Common myeloid progenitor, CD34-positive (primary cell): ENCODE data around the gene MYLK.

Experiments
- CTCF ChIA-PET: fragments of 350-600 bp; sonication (Branson Sonifier 250); formaldehyde crosslinking; loops from one replicate; lab custom pipeline; 2021; ENCODE audit warnings: antibody characterized with exemption; lab: Charles Lee
- POLR2A ChIA-PET: fragments of 350-600 bp; sonication (Branson Sonifier 250); formaldehyde crosslinking; loops from one replicate; lab custom pipeline; 2021; ENCODE audit warnings: antibody characterized with exemption; lab: Charles Lee
- DNase-seq, 3 donors: peaks; one replicate each; pipeline versions ENCODE4 v3.0.0 to v3.0.0-alpha.2; 2013
- H3K27ac ChIP-seq, 2 experiments: 1 replicate in 1 of 2; 2 replicates in 1 of 2; pipeline ENCODE4 v1.7.0; 2013; ENCODE audit warnings: inconsistent platforms in 2 of 2, low read length in 2 of 2, mild to moderate bottlenecking in 2 of 2, low read depth in 1 of 2, moderate library complexity in 1 of 2; ENCODE audit not compliant: severe bottlenecking in 2 of 2, insufficient read depth in 1 of 2, poor library complexity in 1 of 2
- H3K27me3 ChIP-seq, 5 experiments: replicated peaks in 2 of 5; 1 replicate in 3 of 5; 2 replicates in 2 of 5; pipeline versions ENCODE4 v1.6.1 to v1.7.0; 2013; ENCODE audit warnings: low read length in 4 of 5, mild to moderate bottlenecking in 2 of 5, moderate library complexity in 2 of 5, inconsistent platforms in 1 of 5; ENCODE audit not compliant: insufficient read depth in 5 of 5, control insufficient read depth in 4 of 5
- H3K36me3 ChIP-seq, 4 experiments: 1 replicate in 2 of 4; 2 replicates in 2 of 4; pipeline versions ENCODE4 v1.6.1 to v1.7.0; 2013; ENCODE audit warnings: low read length in 3 of 4, control low read depth in 1 of 4, mild to moderate bottlenecking in 1 of 4; ENCODE audit not compliant: control insufficient read depth in 4 of 4, insufficient read depth in 4 of 4
- H3K4me1 ChIP-seq, 4 experiments: 1 replicate in 3 of 4; 2 replicates in 1 of 4; pipeline versions ENCODE4 v1.6.1 to v1.7.1; 2013; ENCODE audit warnings: low read length in 3 of 4, mild to moderate bottlenecking in 3 of 4, control low read depth in 1 of 4, inconsistent platforms in 1 of 4, moderate library complexity in 1 of 4; ENCODE audit not compliant: control insufficient read depth in 4 of 4, insufficient read depth in 4 of 4; ENCODE audit errors: control extremely low read depth in 1 of 4
- H3K4me3 ChIP-seq, 7 experiments: 1 replicate in 4 of 7; 2 replicates in 3 of 7; pipeline versions ENCODE4 v1.5.1 to v1.7.0; 2013; ENCODE audit warnings: mild to moderate bottlenecking in 7 of 7, low read length in 6 of 7, moderate library complexity in 6 of 7, inconsistent platforms in 2 of 7, low read depth in 2 of 7, control low read depth in 1 of 7; ENCODE audit not compliant: insufficient read depth in 4 of 7, control insufficient read depth in 1 of 7; ENCODE audit errors: extremely low read depth in 1 of 7
- H3K9me3 ChIP-seq, 5 experiments: 1 replicate in 4 of 5; 2 replicates in 1 of 5; pipeline versions ENCODE4 v1.6.1 to v1.7.1; 2013; ENCODE audit warnings: low read length in 4 of 5, mild to moderate bottlenecking in 2 of 5, inconsistent platforms in 1 of 5, low read depth in 1 of 5, moderate library complexity in 1 of 5; ENCODE audit not compliant: control insufficient read depth in 4 of 5, insufficient read depth in 2 of 5; ENCODE audit errors: control extremely low read depth in 1 of 5
- WGBS: methylation state at CpG from one replicate; pipeline ENCODE4 v1.1.5; 2013; ENCODE audit not compliant: insufficient coverage; 5-methylcytosine and 5-hydroxymethylcytosine counted together

The MYLK gene

DNA sequence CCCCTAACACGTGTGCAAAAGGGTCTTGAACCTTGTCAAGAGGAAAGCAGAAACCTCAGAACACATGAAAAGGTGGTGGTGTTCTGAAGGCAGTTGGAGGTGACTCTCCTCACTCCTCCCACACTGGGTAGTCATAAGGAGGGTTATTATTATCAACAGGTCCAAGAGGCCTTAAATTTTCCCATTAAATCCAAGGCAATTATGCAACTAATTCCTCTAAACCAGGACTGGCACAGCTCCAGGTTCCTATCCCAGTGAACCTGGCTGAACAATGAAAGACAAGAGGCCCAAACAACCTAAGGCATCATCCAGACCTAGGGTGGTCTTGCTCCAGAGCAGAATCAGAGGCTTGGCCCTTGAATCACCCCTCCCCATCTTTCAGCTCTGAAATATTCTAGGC is 15.0 kb downstream of the MYLK start:
- ChIA-PET POLR2A (no interaction called here), CTCF (interaction anchor here (0.6 kb wide), 1 partner anchor 41 kb away, joined by 3 read pairs; no protein-coding TSS in a partner anchor)
- no peaks in the 10 kb centered on the region for H3K4me1 ChIP-seq
- peaks cover 0 to 2% (median 0%) of the 10 kb centered on the region in 5 experiments for H3K9me3 ChIP-seq
- H3K27ac ChIP-seq, result no peak overlapping the region
- no CpG with 5 or more reads among the region's 1 CpG for WGBS
- H3K27me3 ChIP-seq, result no peaks in the 10 kb centered on the region
- DNase-seq, result no peak
- no peak overlapping the region for H3K4me3 ChIP-seq
- H3K36me3 ChIP-seq, result no peaks in the 10 kb centered on the region

GRCh38 chr3:123864706-123865105 is 19.4 kb downstream of the MYLK start:
- POLR2A ChIA-PET, result no interaction called here
- 97% methylated on average over 4 of the region's 4 CpGs for WGBS
- no peak for DNase-seq
- no peak overlapping the region for H3K27ac ChIP-seq
- no peaks in the 10 kb centered on the region for H3K27me3 ChIP-seq
- peaks cover 0 to 2% (median 0%) of the 10 kb centered on the region in 5 experiments for H3K9me3 ChIP-seq
- no peak overlapping the region for H3K4me3 ChIP-seq
- H3K36me3 ChIP-seq, result no peaks in the 10 kb centered on the region
- no peaks in the 10 kb centered on the region for H3K4me1 ChIP-seq
- CTCF ChIA-PET, result no interaction called here

GRCh38 chr3:123862152-123862551 is 22.0 kb downstream of the MYLK start:
- CTCF ChIA-PET, result no interaction called here
- Histone ChIP-seq H3K36me3 (no peaks in the 10 kb centered on the region), H3K4me1 (no peaks in the 10 kb centered on the region), H3K27me3 (no peaks in the 10 kb centered on the region), H3K27ac (no peak overlapping the region), H3K9me3 (peaks cover 0 to 2% (median 0%) of the 10 kb centered on the region in 5 experiments), H3K4me3 (no peak overlapping the region)
- DNase-seq, result no peak
- POLR2A ChIA-PET, result no interaction called here

GRCh38 chr3:123861081-123861836 is 22.9 kb downstream of the MYLK start:
- Histone ChIP-seq H3K9me3 (no peaks in the 10 kb centered on the region), H3K4me1 (no peaks in the 10 kb centered on the region), H3K27ac (no peak overlapping the region), H3K27me3 (no peaks in the 10 kb centered on the region), H3K4me3 (no peak overlapping the region), H3K36me3 (no peaks in the 10 kb centered on the region)
- POLR2A ChIA-PET, result no interaction called here
- CTCF ChIA-PET, result no interaction called here
- 96% methylated on average over 5 of the region's 8 CpGs for WGBS
- DNase-seq, result no peak

GRCh38 chr3:123859177-123859576 is 25.0 kb downstream of the MYLK start:
- Histone ChIP-seq H3K9me3 (peaks cover 0 to 5% (median 0%) of the 10 kb centered on the region in 5 experiments), H3K36me3 (no peaks in the 10 kb centered on the region), H3K27me3 (no peaks in the 10 kb centered on the region), H3K4me3 (no peak overlapping the region), H3K27ac (no peak overlapping the region), H3K4me1 (no peaks in the 10 kb centered on the region)
- WGBS, result 100% methylated on average over 1 of the region's 1 CpG
- POLR2A ChIA-PET, result no interaction called here
- DNase-seq, result no peak
- CTCF ChIA-PET, result no interaction called here

DNA sequence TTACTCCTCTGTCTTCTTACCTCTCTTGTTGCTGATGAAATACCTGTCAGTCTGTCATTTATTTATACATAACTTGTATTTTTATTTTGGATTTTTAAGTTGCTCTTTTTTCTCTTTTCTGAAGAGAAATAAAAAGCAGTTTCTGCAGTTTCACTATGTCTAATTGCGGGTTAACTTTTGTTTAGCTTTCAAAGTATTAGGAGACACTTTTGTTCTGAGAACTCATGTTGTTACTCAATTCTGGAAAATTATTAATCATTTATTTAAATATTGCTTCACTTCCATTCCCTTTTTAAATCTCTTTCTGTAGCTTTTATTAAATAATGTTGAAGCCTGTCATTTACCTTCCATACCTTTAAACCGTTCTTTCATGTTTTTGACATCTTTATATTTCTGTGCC is 29.2 kb downstream of the MYLK start:
- H3K9me3 ChIP-seq, result peaks cover 0 to 5% (median 0%) of the 10 kb centered on the region in 5 experiments
- H3K4me1 ChIP-seq, result no peaks in the 10 kb centered on the region
- no peak overlapping the region for H3K4me3 ChIP-seq
- H3K27ac ChIP-seq, result no peak overlapping the region
- 100% methylated on average over 1 of the region's 2 CpGs for WGBS
- no peaks in the 10 kb centered on the region for H3K36me3 ChIP-seq
- ChIA-PET CTCF (no interaction called here), POLR2A (no interaction called here)
- no peak for DNase-seq
- H3K27me3 ChIP-seq, result no peaks in the 10 kb centered on the region

DNA sequence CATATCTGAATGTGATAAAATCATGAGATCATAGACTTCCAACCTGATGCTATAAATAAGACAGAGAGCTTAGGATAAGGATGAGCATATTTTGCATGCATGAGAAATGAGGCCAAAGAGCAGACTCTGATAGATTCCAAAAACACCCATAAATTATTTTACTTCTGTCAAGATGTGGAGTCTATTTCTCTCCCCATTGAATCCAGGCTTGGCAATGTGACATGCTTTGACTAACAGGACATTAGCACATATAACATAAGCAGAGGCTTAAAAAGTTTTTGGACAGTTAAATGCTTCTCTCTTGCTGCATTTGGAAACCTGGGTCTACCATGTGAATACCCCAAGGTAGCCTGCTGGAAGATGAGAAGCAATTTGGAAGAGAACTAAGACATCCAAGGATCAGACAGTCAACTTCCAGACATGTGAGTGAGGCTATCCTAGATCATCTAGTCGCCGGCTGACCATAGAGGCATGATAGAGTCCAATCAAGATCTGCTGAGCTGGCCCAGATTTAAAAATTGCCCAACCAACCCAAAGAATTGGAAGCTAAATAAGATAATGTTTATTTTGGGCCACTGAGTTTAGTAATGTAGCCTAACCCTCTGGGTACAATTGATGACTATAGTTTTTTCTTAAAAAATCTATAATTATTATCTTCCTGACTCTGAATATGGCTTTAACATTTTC is 30.3 kb downstream of the MYLK start:
- peaks cover 2 to 10% (median 3%) of the 10 kb centered on the region in 5 experiments for H3K9me3 ChIP-seq
- no peak overlapping the region for H3K27ac ChIP-seq
- H3K4me3 ChIP-seq, result no peak overlapping the region
- H3K27me3 ChIP-seq, result no peaks in the 10 kb centered on the region
- CTCF ChIA-PET, result no interaction called here
- DNase-seq, result no peak
- 100% methylated on average over 2 of the region's 2 CpGs for WGBS
- H3K4me1 ChIP-seq, result no peaks in the 10 kb centered on the region
- H3K36me3 ChIP-seq, result no peaks in the 10 kb centered on the region
- POLR2A ChIA-PET, result no interaction called here
